HL-60 (cell line): Measurements from ENCODE around the gene TTC32.

Source experiments
- GABPA ChIP-seq: IDR thresholded peaks from 2 replicates; pipeline ENCODE4 v1.6.1; 2012; ENCODE audit warnings: low read depth
- POLR2AphosphoS5 ChIP-seq: IDR thresholded peaks from 2 replicates; pipeline ENCODE4 v1.6.1; 2012; ENCODE audit warnings: low read depth
- TF ChIP-seq, protein P1 (sequence below): IDR thresholded peaks from one replicate; pipeline ENCODE4 v1.5.1; 2011; ENCODE audit warnings: low read length, control low read depth, inconsistent platforms; ENCODE audit not compliant: insufficient read depth
- TF ChIP-seq, protein P2 (sequence below): IDR thresholded peaks from 2 replicates; pipeline ENCODE4 v1.6.1; 2012; ENCODE audit warnings: low read depth; ENCODE audit not compliant: insufficient replicate concordance

DNA sequence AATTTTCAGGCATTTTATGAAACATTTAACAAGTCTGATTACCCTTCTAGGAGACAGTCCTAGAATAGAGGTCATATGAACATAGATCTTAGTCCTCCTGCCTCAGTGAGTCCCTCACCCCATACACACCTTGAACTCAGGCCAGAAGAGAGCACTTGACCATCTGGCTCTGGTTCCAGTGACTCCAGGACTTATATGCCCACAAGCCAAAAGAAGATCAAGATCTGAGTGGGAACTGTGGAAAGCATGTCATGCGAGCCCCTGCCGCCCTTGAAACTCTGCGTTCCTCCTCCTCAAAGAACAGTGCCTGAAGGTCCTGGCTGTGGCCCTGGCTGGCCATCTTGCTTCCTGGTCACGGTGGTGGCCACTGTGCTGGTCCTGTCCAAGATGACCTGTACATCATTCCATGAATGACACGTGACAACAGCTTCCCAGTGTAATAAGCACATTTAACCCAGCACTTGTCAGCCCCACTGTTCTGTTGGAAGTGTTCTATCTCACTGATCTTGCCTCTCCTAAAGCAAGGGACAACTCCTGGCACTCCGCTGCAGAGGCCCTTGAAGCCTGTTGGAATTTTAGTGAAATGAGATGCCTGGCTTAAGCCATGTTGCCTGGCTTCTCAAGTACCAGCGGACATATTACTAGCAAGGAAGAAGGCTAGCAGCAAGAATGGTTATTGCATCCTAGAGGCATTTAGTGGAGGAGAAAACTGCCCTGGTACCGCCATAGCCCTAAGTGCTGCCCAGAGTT lies 17.6 kb downstream of the TTC32 start:
- TF ChIP-seq, protein P1, sequence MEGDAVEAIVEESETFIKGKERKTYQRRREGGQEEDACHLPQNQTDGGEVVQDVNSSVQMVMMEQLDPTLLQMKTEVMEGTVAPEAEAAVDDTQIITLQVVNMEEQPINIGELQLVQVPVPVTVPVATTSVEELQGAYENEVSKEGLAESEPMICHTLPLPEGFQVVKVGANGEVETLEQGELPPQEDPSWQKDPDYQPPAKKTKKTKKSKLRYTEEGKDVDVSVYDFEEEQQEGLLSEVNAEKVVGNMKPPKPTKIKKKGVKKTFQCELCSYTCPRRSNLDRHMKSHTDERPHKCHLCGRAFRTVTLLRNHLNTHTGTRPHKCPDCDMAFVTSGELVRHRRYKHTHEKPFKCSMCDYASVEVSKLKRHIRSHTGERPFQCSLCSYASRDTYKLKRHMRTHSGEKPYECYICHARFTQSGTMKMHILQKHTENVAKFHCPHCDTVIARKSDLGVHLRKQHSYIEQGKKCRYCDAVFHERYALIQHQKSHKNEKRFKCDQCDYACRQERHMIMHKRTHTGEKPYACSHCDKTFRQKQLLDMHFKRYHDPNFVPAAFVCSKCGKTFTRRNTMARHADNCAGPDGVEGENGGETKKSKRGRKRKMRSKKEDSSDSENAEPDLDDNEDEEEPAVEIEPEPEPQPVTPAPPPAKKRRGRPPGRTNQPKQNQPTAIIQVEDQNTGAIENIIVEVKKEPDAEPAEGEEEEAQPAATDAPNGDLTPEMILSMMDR: no peak
- TF ChIP-seq POLR2AphosphoS5 (no peak), GABPA (no peak)
- TF ChIP-seq, protein P2, sequence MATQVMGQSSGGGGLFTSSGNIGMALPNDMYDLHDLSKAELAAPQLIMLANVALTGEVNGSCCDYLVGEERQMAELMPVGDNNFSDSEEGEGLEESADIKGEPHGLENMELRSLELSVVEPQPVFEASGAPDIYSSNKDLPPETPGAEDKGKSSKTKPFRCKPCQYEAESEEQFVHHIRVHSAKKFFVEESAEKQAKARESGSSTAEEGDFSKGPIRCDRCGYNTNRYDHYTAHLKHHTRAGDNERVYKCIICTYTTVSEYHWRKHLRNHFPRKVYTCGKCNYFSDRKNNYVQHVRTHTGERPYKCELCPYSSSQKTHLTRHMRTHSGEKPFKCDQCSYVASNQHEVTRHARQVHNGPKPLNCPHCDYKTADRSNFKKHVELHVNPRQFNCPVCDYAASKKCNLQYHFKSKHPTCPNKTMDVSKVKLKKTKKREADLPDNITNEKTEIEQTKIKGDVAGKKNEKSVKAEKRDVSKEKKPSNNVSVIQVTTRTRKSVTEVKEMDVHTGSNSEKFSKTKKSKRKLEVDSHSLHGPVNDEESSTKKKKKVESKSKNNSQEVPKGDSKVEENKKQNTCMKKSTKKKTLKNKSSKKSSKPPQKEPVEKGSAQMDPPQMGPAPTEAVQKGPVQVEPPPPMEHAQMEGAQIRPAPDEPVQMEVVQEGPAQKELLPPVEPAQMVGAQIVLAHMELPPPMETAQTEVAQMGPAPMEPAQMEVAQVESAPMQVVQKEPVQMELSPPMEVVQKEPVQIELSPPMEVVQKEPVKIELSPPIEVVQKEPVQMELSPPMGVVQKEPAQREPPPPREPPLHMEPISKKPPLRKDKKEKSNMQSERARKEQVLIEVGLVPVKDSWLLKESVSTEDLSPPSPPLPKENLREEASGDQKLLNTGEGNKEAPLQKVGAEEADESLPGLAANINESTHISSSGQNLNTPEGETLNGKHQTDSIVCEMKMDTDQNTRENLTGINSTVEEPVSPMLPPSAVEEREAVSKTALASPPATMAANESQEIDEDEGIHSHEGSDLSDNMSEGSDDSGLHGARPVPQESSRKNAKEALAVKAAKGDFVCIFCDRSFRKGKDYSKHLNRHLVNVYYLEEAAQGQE: no peak
